GM21717 (cell line): ENCODE results near the gene LHFPL6.

Experiments used
- ATAC-seq: cut with Tn5 transposase; IDR thresholded peaks from one replicate; pipeline ENCODE4 v1.9.1; 2021; ENCODE audit warnings: mild to moderate bottlenecking, moderate library complexity; ENCODE audit not compliant: unreplicated experiment

LHFPL6 gene

DNA sequence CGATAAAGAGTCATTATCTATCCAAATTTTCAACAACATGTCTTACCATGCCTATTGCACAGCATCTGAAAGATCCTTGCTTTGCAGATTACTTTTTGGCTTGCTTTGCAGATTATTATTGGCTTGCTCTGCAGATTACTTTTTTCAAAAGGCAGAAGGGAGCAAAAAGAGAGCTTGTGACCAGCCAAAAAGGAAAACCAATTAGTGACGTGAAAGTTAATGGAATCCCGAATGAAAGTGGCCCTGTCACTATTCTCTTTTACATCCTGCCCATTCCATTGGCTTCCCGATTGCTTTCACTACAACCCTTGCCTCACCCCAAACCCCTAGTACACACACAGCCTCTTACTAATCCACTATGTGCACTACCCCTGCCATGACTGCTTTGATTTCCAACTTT is 81.3 kb downstream of the LHFPL6 start:
- ATAC-seq: no peak

DNA sequence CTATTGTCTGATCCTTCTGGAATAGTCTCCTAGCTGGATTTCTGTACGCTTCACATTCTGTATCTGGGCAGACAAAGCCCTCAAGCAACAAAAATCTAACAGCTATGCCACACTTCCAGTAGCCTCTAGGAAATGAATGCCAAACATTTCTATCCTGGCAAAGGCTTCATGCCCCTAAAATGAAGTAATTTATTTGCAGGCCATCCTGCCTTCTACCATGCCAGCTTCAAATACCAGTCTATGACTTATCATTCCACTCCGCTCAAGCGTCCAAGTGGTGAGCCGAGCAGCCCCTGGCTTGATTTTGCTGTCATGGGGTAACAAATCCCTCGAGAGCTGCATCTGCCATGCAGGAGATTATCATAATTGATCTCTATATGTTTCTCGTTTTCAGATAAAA is 86.9 kb downstream of the LHFPL6 start:
- no peak for ATAC-seq

- ATAC-seq: no peak
Observed at GRCh38 chr13:39515224-39515714, 87.7 kb downstream of the LHFPL6 start.

DNA sequence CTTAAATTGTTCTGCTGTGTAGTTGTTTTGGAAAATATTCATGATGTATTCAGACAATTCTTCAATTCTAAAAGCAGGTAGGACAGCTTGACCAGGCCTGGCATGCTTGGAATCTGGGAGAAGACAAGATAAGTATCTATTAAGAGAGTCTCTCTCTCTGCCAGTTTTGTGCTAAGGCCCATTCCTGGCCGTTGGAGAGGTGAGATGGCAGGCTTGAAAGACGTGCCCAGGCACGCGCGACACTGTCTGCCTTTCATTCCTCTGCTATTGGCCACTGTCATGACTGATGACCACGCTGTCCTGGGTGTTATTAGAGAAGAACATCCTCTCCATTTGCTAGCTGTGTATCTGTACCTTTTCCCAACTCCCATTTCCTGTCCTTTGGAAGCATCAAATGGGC is 90.3 kb downstream of the LHFPL6 start:
- no peak for ATAC-seq

- ATAC-seq: peak; percentile 73
Observed at GRCh38 chr13:39510316-39510695, 92.7 kb downstream of the LHFPL6 start.

DNA sequence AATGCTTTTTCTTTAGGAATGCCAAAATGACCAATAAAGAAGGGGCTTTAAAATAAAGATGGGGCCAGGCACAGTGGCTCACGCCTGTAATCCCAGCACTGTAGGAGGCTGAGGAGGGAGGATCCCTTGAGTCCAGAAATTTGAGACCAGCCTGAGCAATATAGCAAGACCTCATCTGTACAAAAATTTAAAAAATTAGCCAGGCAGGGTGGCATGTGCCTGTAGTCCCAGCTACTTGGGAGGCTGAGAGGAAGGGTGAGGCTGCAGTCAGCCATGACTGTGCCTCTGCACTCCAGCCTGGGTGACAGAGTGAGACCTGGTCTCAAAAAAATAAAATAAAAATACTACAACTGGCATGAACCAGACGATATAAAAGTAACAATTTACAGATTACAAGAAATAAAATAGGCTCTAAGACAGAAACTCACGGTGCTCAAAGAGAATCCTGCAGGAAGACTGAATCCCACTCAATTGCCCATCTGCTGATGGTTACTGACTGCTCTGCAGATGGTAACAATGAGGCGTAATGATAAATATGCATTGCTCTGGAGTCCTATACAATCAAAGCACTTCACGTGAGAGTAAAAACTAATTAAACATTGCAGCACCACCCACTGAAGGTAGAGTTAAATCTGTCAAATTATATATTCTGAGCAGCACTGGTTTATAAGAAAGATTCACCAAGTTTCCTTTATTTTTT is 93.2 kb downstream of the LHFPL6 start:
- no peak for ATAC-seq

DNA sequence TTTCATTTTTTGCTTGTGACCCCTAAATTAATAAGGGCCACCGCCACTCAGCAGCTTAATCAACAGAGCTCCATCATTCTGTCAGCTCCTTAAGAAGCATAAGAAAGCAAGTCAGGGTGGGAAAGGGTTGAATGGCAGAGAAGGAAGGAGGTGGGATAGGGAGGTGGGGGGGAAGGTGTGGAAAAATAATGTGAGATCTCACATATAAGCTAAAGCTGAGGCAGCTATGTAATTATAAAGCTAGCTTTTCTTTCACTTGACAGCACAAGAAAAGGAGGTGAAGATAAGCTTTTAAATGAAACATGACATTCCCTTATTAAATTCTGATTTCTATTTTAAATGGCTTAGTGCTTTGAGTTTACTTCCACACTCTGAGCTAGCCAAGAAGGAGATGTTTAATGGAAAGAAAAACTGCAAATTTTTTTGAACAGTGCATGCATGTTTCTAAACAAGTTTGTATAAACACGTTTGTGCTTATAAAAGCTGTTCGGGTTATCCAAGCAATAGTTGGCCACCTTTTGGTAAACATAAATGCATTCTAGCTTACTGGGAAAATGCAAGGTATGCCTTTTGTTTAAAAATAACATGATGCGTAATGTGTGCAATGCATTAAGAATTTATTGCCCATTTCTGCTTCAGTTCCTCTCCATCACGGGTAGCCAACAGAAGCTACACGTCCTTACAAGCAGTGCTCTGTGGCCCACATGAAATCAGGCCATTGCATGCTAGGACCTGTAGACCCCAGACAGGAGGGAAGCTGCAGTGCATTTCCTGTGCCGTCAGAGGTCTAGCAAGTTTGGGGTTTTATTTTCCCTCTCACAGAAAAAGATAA is 96.2 kb downstream of the LHFPL6 start:
- ATAC-seq: no peak

DNA sequence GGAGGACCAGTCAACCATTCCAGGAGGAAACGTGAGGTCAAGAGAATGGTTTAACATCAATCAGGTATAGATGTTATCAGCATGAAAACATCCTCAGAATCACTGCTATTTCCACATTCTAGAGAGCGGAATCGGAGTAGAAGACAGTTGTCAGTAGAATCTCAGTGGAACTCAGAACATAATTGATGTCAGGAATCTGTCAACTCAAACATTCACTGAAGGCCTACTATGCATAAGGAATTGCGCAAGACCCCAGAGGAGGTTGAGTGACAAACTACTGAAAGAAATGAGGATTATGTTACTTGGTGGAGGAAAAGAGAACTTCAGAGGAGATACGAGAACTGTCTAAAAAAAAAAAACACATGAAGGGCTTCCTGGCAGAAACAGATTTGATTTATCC is 97.8 kb downstream of the LHFPL6 start:
- ATAC-seq: no peak

GRCh38 chr13:39503048-39503447 is 99.9 kb downstream of the LHFPL6 start:
- no peak for ATAC-seq

- no peak for ATAC-seq
Observed at GRCh38 chr13:39501702-39502324, 101.2 kb downstream of the LHFPL6 start.

DNA sequence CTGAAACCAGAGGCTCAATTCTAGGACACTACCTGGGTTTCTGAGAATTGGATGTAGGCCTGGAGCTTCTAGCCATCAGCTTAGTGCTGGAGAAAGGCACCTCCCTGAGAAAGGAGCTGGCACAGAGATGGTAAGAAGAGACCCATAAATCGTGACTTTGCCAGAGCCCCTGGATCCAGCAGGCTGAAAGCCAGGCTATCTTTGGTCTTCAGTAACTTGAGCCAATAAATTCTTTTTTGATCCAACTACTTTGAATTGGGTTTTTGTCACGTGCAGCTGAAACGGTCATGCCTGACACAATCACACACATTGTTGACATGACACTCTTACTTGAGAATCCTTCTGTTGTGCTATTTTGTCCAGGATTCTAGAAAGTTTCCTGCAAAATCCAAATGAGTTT is 103.4 kb downstream of the LHFPL6 start:
- no peak for ATAC-seq

GRCh38 chr13:39498471-39499114 is 104.4 kb downstream of the LHFPL6 start:
- no peak for ATAC-seq

GRCh38 chr13:39496506-39496905 is 106.5 kb downstream of the LHFPL6 start:
- ATAC-seq: no peak

- no peak for ATAC-seq
Observed at GRCh38 chr13:39494633-39495032, 108.4 kb downstream of the LHFPL6 start.

DNA sequence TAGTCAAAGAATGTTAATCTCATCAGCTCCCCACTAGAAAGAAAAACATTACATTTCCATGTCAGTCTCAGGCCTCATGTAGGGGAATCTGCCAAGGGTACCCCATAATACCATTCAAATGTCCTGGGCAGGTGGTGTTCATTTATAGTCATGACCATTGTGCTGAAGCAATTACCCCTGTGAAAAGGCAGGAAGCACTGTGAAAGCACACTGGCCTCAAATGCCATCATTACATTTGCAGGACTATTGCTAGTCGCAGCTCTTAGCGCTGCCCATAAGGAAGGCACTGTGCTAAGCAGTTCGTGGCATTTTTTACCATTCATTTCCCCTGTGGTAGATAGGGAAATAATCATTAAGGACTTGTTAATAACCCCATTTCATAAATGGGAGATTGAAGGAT is 109.0 kb downstream of the LHFPL6 start:
- no peak for ATAC-seq

DNA sequence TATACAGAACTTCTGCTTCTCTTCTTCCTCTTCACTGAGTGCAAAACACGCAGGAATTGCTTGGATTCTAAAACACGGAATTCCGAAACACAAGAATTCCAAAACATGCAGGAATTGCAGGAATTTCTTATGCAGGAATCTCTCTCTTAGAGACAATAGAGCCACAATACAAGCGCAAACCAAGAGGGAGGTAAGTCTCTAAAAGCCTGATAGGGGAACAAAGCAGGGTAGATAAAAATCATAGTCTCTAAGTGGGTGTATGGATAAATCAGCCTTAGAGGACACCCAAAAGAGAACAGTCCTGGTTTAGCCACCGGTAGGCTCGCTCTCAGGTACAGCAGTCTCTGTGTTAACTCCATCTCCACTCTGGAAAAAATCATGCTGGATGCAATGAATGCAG is 112.9 kb downstream of the LHFPL6 start:
- ATAC-seq: no peak

DNA sequence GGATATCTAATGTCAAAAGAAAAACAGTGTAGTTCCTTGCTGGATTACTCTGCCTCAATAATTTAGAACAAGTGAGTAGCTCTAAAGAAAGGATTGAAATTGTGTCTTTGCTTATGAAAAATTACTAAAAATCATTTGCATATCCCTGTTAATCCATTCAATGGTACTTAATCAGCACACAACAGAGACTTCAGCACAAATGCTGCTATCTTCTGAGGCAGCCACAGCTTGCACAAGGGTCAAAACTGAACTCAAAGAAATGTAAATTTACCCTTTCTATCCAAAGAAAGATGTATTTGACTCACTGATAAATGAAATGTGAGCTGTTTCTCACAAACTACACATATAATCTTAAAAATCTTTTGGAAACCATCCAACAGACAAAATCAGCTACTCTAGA is 116.2 kb downstream of the LHFPL6 start:
- no peak for ATAC-seq

- ATAC-seq: no peak
Observed at GRCh38 chr13:39485314-39485700, 117.7 kb downstream of the LHFPL6 start.

GRCh38 chr13:39484506-39485313 is 118.3 kb downstream of the LHFPL6 start:
- no peak for ATAC-seq

- no peak for ATAC-seq
Observed at GRCh38 chr13:39483326-39483725, 119.7 kb downstream of the LHFPL6 start.

DNA sequence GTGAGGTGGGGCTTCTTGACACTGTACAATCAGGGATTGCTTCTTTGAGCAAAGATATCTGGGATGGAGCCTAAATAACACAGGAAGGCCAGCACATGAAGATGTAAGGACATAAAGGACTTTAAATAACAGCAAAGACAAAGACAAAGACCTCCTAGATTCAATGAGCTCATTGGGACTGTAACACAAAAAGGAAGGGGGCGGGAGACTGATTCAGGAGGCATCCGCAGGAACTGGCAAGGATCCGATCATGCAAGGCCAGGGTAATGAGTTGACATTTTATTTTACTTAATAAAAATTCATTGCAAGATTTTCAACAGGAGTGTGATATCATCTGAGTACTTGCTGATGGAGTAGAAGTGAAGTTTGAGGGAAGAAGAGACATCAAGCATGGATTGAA is 121.5 kb downstream of the LHFPL6 start:
- no peak for ATAC-seq
